H9 (cell line): ENCODE results near the gene IL11RA. TPM values are rescaled to one million over a fixed set of nuclear protein-coding genes. Genes with fewer than 3 reads are reported as not detected.

Source experiments
- DNase-seq: peaks from one replicate; pipeline ENCODE4 v3.0.0-alpha.2; 2017
- H2AFZ ChIP-seq: one replicate; pipeline ENCODE4 v1.6.1; 2013; ENCODE audit warnings: mild to moderate bottlenecking, low read length, control low read depth, moderate library complexity
- H2AK5ac ChIP-seq: 2 replicates; pipeline ENCODE4 v1.6.1; 2013; ENCODE audit warnings: low read length, control low read depth, mixed read lengths; ENCODE audit not compliant: insufficient read length
- H2BK120ac ChIP-seq: one replicate; pipeline ENCODE4 v1.6.1; 2013; ENCODE audit warnings: low read depth, mild to moderate bottlenecking, low read length, control low read depth, inconsistent platforms; ENCODE audit not compliant: poor library complexity, severe bottlenecking
- H2BK12ac ChIP-seq: 2 replicates; pipeline ENCODE4 v1.6.1; 2013; ENCODE audit warnings: low read length, control low read depth, mixed read lengths, low read depth; ENCODE audit not compliant: insufficient read length
- H2BK15ac ChIP-seq: 2 replicates; pipeline ENCODE4 v1.6.1; 2013; ENCODE audit warnings: low read depth, low read length, control low read depth
- H2BK20ac ChIP-seq: one replicate; pipeline ENCODE4 v1.6.1; 2013; ENCODE audit warnings: low read depth, mild to moderate bottlenecking, low read length, control low read depth, inconsistent platforms; ENCODE audit not compliant: poor library complexity, severe bottlenecking
- H2BK5ac ChIP-seq: 2 replicates; pipeline ENCODE4 v1.6.1; 2013; ENCODE audit warnings: low read length, control low read depth, mixed read lengths; ENCODE audit not compliant: insufficient read length
- H3K14ac ChIP-seq: 2 replicates; pipeline ENCODE4 v1.6.1; 2013; ENCODE audit warnings: low read length, control low read depth; ENCODE audit not compliant: insufficient read depth
- H3K18ac ChIP-seq: 2 replicates; pipeline ENCODE4 v1.6.1; 2013; ENCODE audit warnings: low read depth, mild to moderate bottlenecking, mixed read lengths, low read length, control low read depth; ENCODE audit not compliant: insufficient read length
- H3K23ac ChIP-seq: 2 replicates; pipeline ENCODE4 v1.6.1; 2013; ENCODE audit warnings: low read length, control low read depth, mixed read lengths, low read depth; ENCODE audit not compliant: insufficient read length
- H3K23me2 ChIP-seq: 2 replicates; pipeline ENCODE4 v1.6.1; 2013; ENCODE audit warnings: low read depth, mild to moderate bottlenecking, mixed read lengths, low read length, control low read depth; ENCODE audit not compliant: insufficient read length, poor library complexity, severe bottlenecking
- H3K27ac ChIP-seq: 2 replicates; pipeline ENCODE4 v1.5.1; 2013; ENCODE audit warnings: low read length, control low read depth, mixed read lengths, low read depth; ENCODE audit not compliant: insufficient read length
- H3K27me3 ChIP-seq: 2 replicates; pipeline ENCODE4 v1.6.1; 2013; ENCODE audit warnings: low read length, control low read depth, inconsistent platforms; ENCODE audit not compliant: insufficient read depth
- H3K4ac ChIP-seq: 2 replicates; pipeline ENCODE4 v1.6.1; 2013; ENCODE audit warnings: low read depth, mild to moderate bottlenecking, control low read depth, inconsistent platforms, low read length, moderate library complexity
- H3K4me1 ChIP-seq: 2 replicates; pipeline ENCODE4 v1.6.1; 2013; ENCODE audit warnings: low read length, control low read depth, inconsistent platforms; ENCODE audit not compliant: insufficient read depth
- H3K4me2 ChIP-seq: 2 replicates; pipeline ENCODE4 v1.6.1; 2013; ENCODE audit warnings: low read length, control low read depth, mixed read lengths; ENCODE audit not compliant: insufficient read length, insufficient read depth
- H3K56ac ChIP-seq: 2 replicates; pipeline ENCODE4 v1.6.1; 2013; ENCODE audit warnings: low read depth, mild to moderate bottlenecking, mixed read lengths, low read length, control low read depth; ENCODE audit not compliant: insufficient read length
- H3K79me1 ChIP-seq: 2 replicates; pipeline ENCODE4 v1.6.1; 2013; ENCODE audit warnings: low read depth, mild to moderate bottlenecking, moderate library complexity, low read length, control low read depth, inconsistent platforms; ENCODE audit not compliant: insufficient read depth, poor library complexity, severe bottlenecking
- H3K79me2 ChIP-seq: 2 replicates; pipeline ENCODE4 v1.6.1; 2013; ENCODE audit warnings: low read length, control low read depth, inconsistent platforms; ENCODE audit not compliant: insufficient read depth
- H3K9ac ChIP-seq: 2 replicates; pipeline ENCODE4 v1.6.1; 2013; ENCODE audit warnings: low read length, control low read depth, mixed read lengths; ENCODE audit not compliant: insufficient read length; ENCODE audit errors: extremely low read depth
- H3K9me3 ChIP-seq: one replicate; pipeline ENCODE4 v1.6.1; 2013; ENCODE audit warnings: low read depth, low read length, inconsistent platforms; ENCODE audit not compliant: control insufficient read depth
- H3T11ph ChIP-seq: one replicate; pipeline ENCODE4 v1.6.1; 2013; ENCODE audit warnings: mild to moderate bottlenecking, low read length, control low read depth, inconsistent platforms
- H4K20me1 ChIP-seq: one replicate; pipeline ENCODE4 v1.6.1; 2013; ENCODE audit not compliant: control insufficient read depth, insufficient read length, insufficient read depth
- H4K5ac ChIP-seq: 2 replicates; pipeline ENCODE4 v1.6.1; 2013; ENCODE audit warnings: low read depth, mild to moderate bottlenecking, mixed read lengths, low read length, control low read depth; ENCODE audit not compliant: insufficient read length
- H4K8ac ChIP-seq: replicated peaks from 2 replicates; pipeline ENCODE4 v1.6.1; 2013; ENCODE audit warnings: low read length, control low read depth, mixed read lengths, low read depth; ENCODE audit not compliant: insufficient read length
- H4K91ac ChIP-seq: 2 replicates; pipeline ENCODE4 v1.6.1; 2013; ENCODE audit warnings: low read depth, mild to moderate bottlenecking, moderate library complexity, mixed read lengths, low read length, control low read depth; ENCODE audit not compliant: insufficient read length
- H3K27ac Mint-ChIP-seq, 3 experiments: 2 replicates in 2 of 3; 3 replicates in 1 of 3; pipeline ENCODE4 v1.8.0; 2020 to 2021; ENCODE audit warnings: mixed read lengths in 3 of 3, mild to moderate bottlenecking in 1 of 3, moderate library complexity in 1 of 3
- H3K27me3 Mint-ChIP-seq: 2 replicates; pipeline ENCODE4 v1.8.0; 2021; ENCODE audit warnings: low read depth, mild to moderate bottlenecking, moderate library complexity, mixed read lengths
- H3K36me3 Mint-ChIP-seq, 3 experiments: 2 replicates in 2 of 3; 3 replicates in 1 of 3; pipeline ENCODE4 v1.8.0; 2020 to 2021; ENCODE audit warnings: low read depth in 3 of 3, mixed read lengths in 3 of 3; ENCODE audit not compliant: insufficient read depth in 1 of 3
- H3K4me1 Mint-ChIP-seq, 2 experiments: 2 replicates each; pipeline ENCODE4 v1.8.0; 2020; ENCODE audit warnings: mixed read lengths in 2 of 2
- H3K4me3 Mint-ChIP-seq, 2 experiments: 2 replicates in 1 of 2; 3 replicates in 1 of 2; pipeline ENCODE4 v1.8.0; 2020 to 2021; ENCODE audit warnings: mild to moderate bottlenecking in 2 of 2, mixed read lengths in 2 of 2, moderate library complexity in 1 of 2
- H3K9me3 Mint-ChIP-seq, 2 experiments: 2 replicates in 1 of 2; 3 replicates in 1 of 2; pipeline ENCODE4 v1.8.0; 2020; ENCODE audit warnings: mild to moderate bottlenecking in 2 of 2, mixed read lengths in 2 of 2, moderate library complexity in 1 of 2
- CTCF ChIP-seq: fragments of 200-600 bp; sonication (generic); conservative IDR thresholded peaks from 3 replicates; pipeline ENCODE4 v1.8.0; 2021; ENCODE audit warnings: antibody characterized with exemption, mild to moderate bottlenecking
- WGBS: extraction: QIAGEN DNeasy Blood & Tissue Kit; methylation state at CpG from one replicate; pipeline ENCODE4 v1.1.7; 2013; ENCODE audit warnings: missing lambda C conversion rate, low lambda C conversion rate, mixed read lengths; ENCODE audit not compliant: insufficient read length; ENCODE audit errors: extremely low coverage; 5-methylcytosine and 5-hydroxymethylcytosine counted together
- total RNA-seq: library from RNA; stranded (reverse); gene quantifications from 2 replicates; pipeline ENCODE4 v1.2.1, GENCODE V29; 2021

Gene IL11RA
- total RNA-seq, 1 experiment from 2014 or later, result 8.7 TPM

GRCh38 chr9:34664281-34665066 is 12.5 kb downstream of the IL11RA start:
- Histone ChIP-seq H3K9me3 (no peaks in the 10 kb centered on the region), H2BK120ac (no peak overlapping the region), H3K14ac (no peak overlapping the region), H3K79me2 (no peaks in the 10 kb centered on the region), H3K23ac (no peak overlapping the region), H2AK5ac (no peak overlapping the region), H2BK20ac (no peak overlapping the region), H3K9ac (no peak overlapping the region), H2AFZ (no peak overlapping the region), H3K27me3 (no peaks in the 10 kb centered on the region), H4K8ac (no peak overlapping the region), H3K4me2 (peak overlapping the region; percentile 87), H4K5ac (no peak overlapping the region), H2BK5ac (no peak overlapping the region), H2BK12ac (no peak overlapping the region), H3K79me1 (no peaks in the 10 kb centered on the region), H4K20me1 (no peaks in the 10 kb centered on the region), H3K4me1 (no peaks in the 10 kb centered on the region), H3T11ph (no peak overlapping the region), H3K56ac (no peak overlapping the region), H3K23me2 (peaks cover 13% of the 10 kb centered on the region), H3K27ac (no peak overlapping the region), H4K91ac (no peak overlapping the region), H3K4ac (no peak overlapping the region), H2BK15ac (no peak overlapping the region), H3K18ac (no peak overlapping the region)
- peak; percentile 97 for TF ChIP-seq CTCF
- H3K27ac Mint-ChIP-seq, result peak overlapping the region in 2 of 3 experiments; percentile 41 to 77; a peak in 3 of 7 replicates
- H3K36me3 Mint-ChIP-seq, result peaks cover 19 to 20% (median 19%) of the 10 kb centered on the region in 3 experiments; a peak in 6 of 7 replicates
- H3K4me3 Mint-ChIP-seq, result peak overlapping the region; percentile 88 to 92
- peaks cover 7 to 8% of the 10 kb centered on the region in 2 experiments for H3K4me1 Mint-ChIP-seq
- H3K9me3 Mint-ChIP-seq, result peaks cover 6 to 9% of the 10 kb centered on the region in 2 experiments; a peak in 4 of 5 replicates
- no CpG with 5 or more reads among the region's 18 CpGs for WGBS
- peak; percentile 94 for DNase-seq
- H3K27me3 Mint-ChIP-seq, result peaks cover 6% of the 10 kb centered on the region
